GM12878 (cell line): ENCODE data around the gene CCSER2. TPM values are rescaled to one million over a fixed set of nuclear protein-coding genes. Genes with fewer than 3 reads are reported as not detected.

Experiments
- ATAC-seq: fragments of 200-7000 bp; cut with Tn5 transposase; 3 replicates; pipeline ENCODE4 v1.9.1; 2020; ENCODE audit warnings: mild to moderate bottlenecking, moderate library complexity
- BruUV-seq: library from RNA; stranded (reverse); fragments of 400-500 nt; replicated peaks from 2 replicates; lab custom pipeline; 2021; lab: Mats Ljungman, UMichigan
- CTCF ChIA-PET: fragments of 300-600 bp; sonication (Branson Sonifier 250); formaldehyde crosslinking; extraction: SDS; loops from one replicate; lab custom pipeline; 2021; ENCODE audit warnings: inconsistent platforms; lab: Yijun Ruan, JAX
- POLR2A ChIA-PET: fragments of 350-600 bp; formaldehyde crosslinking; extraction: SDS; loops from one replicate; lab custom pipeline; 2021; ENCODE audit warnings: inconsistent platforms; lab: Charles Lee
- RAD21 ChIA-PET: fragments of 300-600 bp; sonication (Branson Sonifier 250); formaldehyde crosslinking; loops from one replicate; lab custom pipeline; 2023; ENCODE audit warnings: antibody characterized with exemption; ENCODE audit not compliant: unreplicated experiment; lab: Charles Lee
- SMC1A ChIA-PET: fragments of 300-600 bp; sonication (Branson Sonifier 250); formaldehyde crosslinking; loops from one replicate; lab custom pipeline; 2023; ENCODE audit not compliant: unreplicated experiment, uncharacterized antibody; lab: Charles Lee
- DNase-seq: peaks from one replicate; pipeline ENCODE4 v3.0.0-alpha.2; 2011; ENCODE audit warnings: low read depth, low spot score
- FAIRE-seq: peaks from 3 replicates; lab custom pipeline; 2011; peaks lifted over from hg19 to GRCh38; lab: Jason Lieb, UNC
- H2AFZ ChIP-seq: 2 replicates; pipeline ENCODE4 v1.6.0; 2011; ENCODE audit warnings: low read depth, low read length, control low read depth; ENCODE audit not compliant: control insufficient read depth
- H3K27ac ChIP-seq: 2 replicates; pipeline ENCODE4 v1.5.1; 2011; ENCODE audit warnings: control low read depth; ENCODE audit not compliant: control insufficient read depth, insufficient read depth
- H3K27me3 ChIP-seq, 2 experiments: replicated peaks in 1 of 2; 2 replicates each; pipeline versions ENCODE4 v1.6.0 to v1.6.1; 2011; ENCODE audit warnings: low read length in 1 of 2; ENCODE audit not compliant: control insufficient read depth in 2 of 2, insufficient read depth in 2 of 2
- H3K36me3 ChIP-seq, 2 experiments: 2 replicates each; pipeline ENCODE4 v1.5.1; 2011; ENCODE audit warnings: low read length in 1 of 2; ENCODE audit not compliant: control insufficient read depth in 2 of 2, insufficient read depth in 2 of 2
- H3K4me1 ChIP-seq: 2 replicates; pipeline ENCODE4 v1.6.1; 2011; ENCODE audit warnings: mild to moderate bottlenecking, low read length, moderate library complexity, mixed read lengths; ENCODE audit not compliant: control insufficient read depth, insufficient read depth
- H3K4me2 ChIP-seq: 2 replicates; pipeline ENCODE4 v1.6.0; 2011; ENCODE audit warnings: control low read depth; ENCODE audit not compliant: control insufficient read depth, insufficient read depth
- H3K4me3 ChIP-seq: fragments of 200-600 bp; sonication (generic); 2 replicates; pipeline ENCODE4 v1.5.1; 2016
- H3K79me2 ChIP-seq: 2 replicates; pipeline ENCODE4 v1.6.0; 2011; ENCODE audit warnings: low read length; ENCODE audit not compliant: control insufficient read depth, insufficient read depth
- H3K9ac ChIP-seq: 2 replicates; pipeline ENCODE4 v1.8.0; 2011; ENCODE audit warnings: low read length, control low read depth, mixed read lengths; ENCODE audit not compliant: control insufficient read depth, insufficient read depth
- H3K9me3 ChIP-seq: replicated peaks from 3 replicates; pipeline ENCODE4 v1.5.1; 2011; ENCODE audit warnings: mild to moderate bottlenecking, low read length; ENCODE audit not compliant: control insufficient read depth, insufficient read depth
- H4K20me1 ChIP-seq: 2 replicates; pipeline ENCODE4 v1.6.0; 2011; ENCODE audit not compliant: control insufficient read depth, insufficient read depth
- BCL3 ChIP-seq: IDR thresholded peaks from 2 replicates; pipeline ENCODE4 v1.6.1; 2011; ENCODE audit warnings: borderline replicate concordance, low read depth, mild to moderate bottlenecking, moderate library complexity, low read length; ENCODE audit not compliant: insufficient read depth, poor library complexity, severe bottlenecking
- BHLHE40 ChIP-seq, 2 experiments: fragments of 450-650 bp in 1 of 2; IDR thresholded peaks; 2 replicates each; pipeline ENCODE4 v1.6.1; 2011 to 2017; ENCODE audit warnings: low read depth in 2 of 2, borderline replicate concordance in 1 of 2, improper control_type of control experiment in 1 of 2, low read length in 1 of 2, mild to moderate bottlenecking in 1 of 2
- DPF2 ChIP-seq: fragments of 450-650 bp; IDR thresholded peaks from 2 replicates; pipeline ENCODE4 v1.6.1; 2017; ENCODE audit warnings: mild to moderate bottlenecking
- E4F1 ChIP-seq: fragments of 450-650 bp; IDR thresholded peaks from 2 replicates; pipeline ENCODE4 v1.6.1; 2018; ENCODE audit warnings: borderline replicate concordance, mild to moderate bottlenecking; ENCODE audit not compliant: partially characterized antibody
- EGR1 ChIP-seq, 2 experiments: IDR thresholded peaks; 1 replicate in 1 of 2; 2 replicates in 1 of 2; pipeline ENCODE4 v1.6.1; 2011 to 2012; ENCODE audit warnings: low read depth in 2 of 2, low read length in 2 of 2, borderline replicate concordance in 1 of 2, mild to moderate bottlenecking in 1 of 2, moderate library complexity in 1 of 2
- GABPA ChIP-seq: IDR thresholded peaks from 2 replicates; pipeline ENCODE4 v1.6.1; 2014; ENCODE audit warnings: antibody characterized with exemption, low read depth, mild to moderate bottlenecking, inconsistent platforms
- MXI1 ChIP-seq: fragments of 150-350 bp; IDR thresholded peaks from 2 replicates; pipeline ENCODE4 v1.6.1; 2011; ENCODE audit warnings: low read depth, mild to moderate bottlenecking, inconsistent platforms, low read length, improper control_type of control experiment
- NFYA ChIP-seq: IDR thresholded peaks from 2 replicates; pipeline ENCODE4 v1.6.1; 2011; ENCODE audit warnings: low read depth, mild to moderate bottlenecking, low read length, improper control_type of control experiment, borderline replicate concordance
- NFYB ChIP-seq: IDR thresholded peaks from 2 replicates; pipeline ENCODE4 v1.6.1; 2011; ENCODE audit warnings: low read depth, mild to moderate bottlenecking, low read length, improper control_type of control experiment, moderate library complexity; ENCODE audit not compliant: insufficient read depth
- NR2C2 ChIP-seq: IDR thresholded peaks from 2 replicates; pipeline ENCODE4 v1.6.1; 2011; ENCODE audit warnings: borderline replicate concordance, low read depth; ENCODE audit not compliant: control insufficient read depth, insufficient read length
- NRF1 ChIP-seq: conservative IDR thresholded peaks from 2 replicates; pipeline ENCODE4 v1.6.1; 2011; ENCODE audit warnings: mild to moderate bottlenecking, low read depth, low read length, improper control_type of control experiment
- POU2F2 ChIP-seq: IDR thresholded peaks from 3 replicates; pipeline ENCODE4 v1.6.1; 2011; ENCODE audit warnings: low read depth, mild to moderate bottlenecking, low read length, borderline replicate concordance
- ZNF207 ChIP-seq: fragments of 450-650 bp; IDR thresholded peaks from 2 replicates; pipeline ENCODE4 v1.6.1; 2014; ENCODE audit warnings: antibody characterized with exemption, mild to moderate bottlenecking, borderline replicate concordance
- ZNF274 ChIP-seq: IDR thresholded peaks from one replicate; pipeline ENCODE4 v1.8.0; 2011; ENCODE audit not compliant: insufficient read length, insufficient read depth
- WGBS: methylation state at CpG from one replicate; pipeline ENCODE4 v1.1.6; 2016; ENCODE audit warnings: low lambda C conversion rate; ENCODE audit not compliant: insufficient replicate concordance, insufficient coverage; ENCODE audit errors: missing lambda C conversion rate; 5-methylcytosine and 5-hydroxymethylcytosine counted together
- in situ Hi-C: fragments of 300-500 bp; cut with MboI; formaldehyde crosslinking; loops from 9 replicates; pipeline ENCODE4 v1.14.3; 2018; ENCODE audit warnings: mixed read lengths
- intact Hi-C: fragments of 100-400 bp; cut with micrococcal nuclease; formaldehyde crosslinking; loops from one replicate; pipeline ENCODE4 v1.14.2; 2022; ENCODE audit not compliant: unreplicated experiment
- polyA plus RNA-seq, 11 experiments: library from polyadenylated mRNA; depleted of rRNA in 4 of 11; unstranded in 6 of 11; stranded (reverse) in 5 of 11; fragments of >200 nt; fragmentation: Nextera tagmentation in 4 of 11; fragmentation: Illumina TruSeq in 1 of 11; extraction: Ambion mirVana in 4 of 11; extraction: Trizol in 1 of 11; gene quantifications; 1 replicate in 1 of 11; 2 replicates in 10 of 11; pipeline versions ENCODE4 v1.2.1 to v1.2.3, GENCODE V29; 2011 to 2016; ENCODE audit warnings: inconsistent platforms in 2 of 11, missing spikeins in 2 of 11, low read depth in 1 of 11
- total RNA-seq, 4 experiments: library from RNA; depleted of rRNA in 3 of 4; stranded (reverse); fragments of >200 nt in 3 of 4; fragmentation: Illumina TruSeq in 1 of 4; extraction: Trizol in 1 of 4; gene quantifications; 2 replicates each; pipeline versions ENCODE4 v1.2.1 to v1.2.3, GENCODE V29; 2013 to 2021
- TF ChIP-seq, protein P1 (sequence below): fragments of 450-650 bp; IDR thresholded peaks from 2 replicates; pipeline ENCODE4 v1.6.1; 2017; ENCODE audit warnings: mild to moderate bottlenecking, low read depth, inconsistent platforms; ENCODE audit not compliant: poor library complexity, severe bottlenecking
- TF ChIP-seq, protein P2 (sequence below): IDR thresholded peaks from 2 replicates; pipeline ENCODE4 v1.6.1; 2012; ENCODE audit warnings: low read depth, low read length, improper control_type of control experiment

CCSER2 gene
- total and polyA plus RNA-seq, 10 of the 15 experiments (the other 5 are each of a cell fraction or from before 2014, with no cell fraction given), result 4.7 to 18.8 (median 13.2) TPM

DNA sequence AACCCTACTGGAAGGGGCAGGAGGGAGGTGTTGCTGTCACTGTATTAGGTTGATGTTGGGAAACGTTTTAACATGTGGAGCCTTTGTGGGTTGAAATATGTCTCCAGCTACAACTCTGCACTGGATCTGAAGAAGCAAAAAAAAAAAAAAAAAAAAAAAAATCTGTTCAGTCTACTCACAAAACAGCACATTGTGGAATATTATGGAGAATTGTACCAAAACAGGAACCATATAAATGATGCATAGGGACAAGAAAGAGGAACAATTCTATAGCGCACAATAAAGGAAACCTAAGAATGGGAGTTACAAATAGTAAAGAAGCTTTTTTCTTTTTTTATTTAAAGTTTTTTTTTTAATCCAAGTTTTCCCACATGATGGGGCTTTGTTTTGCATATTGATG lies 63.8 kb downstream of the CCSER2 start:
- Histone ChIP-seq H3K4me2 (no peak overlapping the region), H3K27ac (no peak overlapping the region), H3K9ac (no peak overlapping the region), H3K79me2 (no peaks in the 10 kb centered on the region), H3K36me3 (no peaks in the 10 kb centered on the region), H3K4me1 (no peaks in the 10 kb centered on the region), H3K27me3 (no peaks in the 10 kb centered on the region), H2AFZ (no peak overlapping the region), H4K20me1 (no peaks in the 10 kb centered on the region), H3K4me3 (no peak overlapping the region), H3K9me3 (no peaks in the 10 kb centered on the region)
- RAD21 ChIA-PET, result no interaction called here
- no peak for FAIRE-seq
- SMC1A ChIA-PET, result no interaction called here
- WGBS, result 75% methylated on average over 2 of the region's 2 CpGs
- intact Hi-C loops (no loop called here), in situ Hi-C loops (no loop called here)
- no peak for DNase-seq
- POLR2A ChIA-PET, result no interaction called here
- no peak for ATAC-seq
- BruUV-seq, result no TSS peak
- CTCF ChIA-PET, result interaction anchor here (1.1 kb wide), 1 partner anchor 11 kb away, joined by 3 read pairs; no protein-coding TSS in a partner anchor
- TF ChIP-seq EGR1 (IDR thresholded peaks at IDR 0.05; ENCODE audit: borderline replicate concordance in 1 of 2, low read depth in 2 of 2, low read length in 2 of 2) (no peak), NFYB (no peak), MXI1 (no peak), NFYA (no peak), BHLHE40 (IDR thresholded peaks at IDR 0.05; ENCODE audit: borderline replicate concordance in 1 of 2, low read depth in 2 of 2, low read length in 1 of 2) (no peak), GABPA (no peak), BCL3 (no peak), POU2F2 (no peak), DPF2 (no peak), ZNF274 (no peak), ZNF207 (no peak), E4F1 (no peak), NR2C2 (no peak), NRF1 (no peak)
- TF ChIP-seq, protein P1, sequence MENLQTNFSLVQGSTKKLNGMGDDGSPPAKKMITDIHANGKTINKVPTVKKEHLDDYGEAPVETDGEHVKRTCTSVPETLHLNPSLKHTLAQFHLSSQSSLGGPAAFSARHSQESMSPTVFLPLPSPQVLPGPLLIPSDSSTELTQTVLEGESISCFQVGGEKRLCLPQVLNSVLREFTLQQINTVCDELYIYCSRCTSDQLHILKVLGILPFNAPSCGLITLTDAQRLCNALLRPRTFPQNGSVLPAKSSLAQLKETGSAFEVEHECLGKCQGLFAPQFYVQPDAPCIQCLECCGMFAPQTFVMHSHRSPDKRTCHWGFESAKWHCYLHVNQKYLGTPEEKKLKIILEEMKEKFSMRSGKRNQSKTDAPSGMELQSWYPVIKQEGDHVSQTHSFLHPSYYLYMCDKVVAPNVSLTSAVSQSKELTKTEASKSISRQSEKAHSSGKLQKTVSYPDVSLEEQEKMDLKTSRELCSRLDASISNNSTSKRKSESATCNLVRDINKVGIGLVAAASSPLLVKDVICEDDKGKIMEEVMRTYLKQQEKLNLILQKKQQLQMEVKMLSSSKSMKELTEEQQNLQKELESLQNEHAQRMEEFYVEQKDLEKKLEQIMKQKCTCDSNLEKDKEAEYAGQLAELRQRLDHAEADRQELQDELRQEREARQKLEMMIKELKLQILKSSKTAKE, result no peak
- TF ChIP-seq, protein P2, sequence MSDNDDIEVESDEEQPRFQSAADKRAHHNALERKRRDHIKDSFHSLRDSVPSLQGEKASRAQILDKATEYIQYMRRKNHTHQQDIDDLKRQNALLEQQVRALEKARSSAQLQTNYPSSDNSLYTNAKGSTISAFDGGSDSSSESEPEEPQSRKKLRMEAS, result no peak
